HEK293 (cell line): Measurements from ENCODE around the gene C9orf153.

Experiments used
- BCL11A ChIP-seq: fragments of 450-650 bp; formaldehyde crosslinking; IDR thresholded peaks from 2 replicates; pipeline ENCODE4 v1.5.1; 2016; ENCODE audit warnings: low read depth, missing biosample characterization, missing genetic modification characterization
- FEZF1 ChIP-seq: fragments of 450-650 bp; formaldehyde crosslinking; IDR thresholded peaks from 2 replicates; pipeline ENCODE4 v1.5.1; 2016; ENCODE audit warnings: missing biosample characterization, missing genetic modification characterization
- REPIN1 ChIP-seq: fragments of 450-650 bp; formaldehyde crosslinking; IDR thresholded peaks from 2 replicates; pipeline ENCODE4 v1.5.1; 2017; ENCODE audit warnings: missing biosample characterization, missing genetic modification characterization, low read depth
- ZBTB21 ChIP-seq: fragments of 450-650 bp; formaldehyde crosslinking; IDR thresholded peaks from 2 replicates; pipeline ENCODE4 v1.5.1; 2017; ENCODE audit warnings: missing biosample characterization, missing genetic modification characterization
- ZBTB8A ChIP-seq: fragments of 450-650 bp; formaldehyde crosslinking; IDR thresholded peaks from 2 replicates; pipeline ENCODE4 v1.5.1; 2016; ENCODE audit warnings: missing biosample characterization, missing genetic modification characterization
- ZFP37 ChIP-seq: fragments of 450-650 bp; formaldehyde crosslinking; IDR thresholded peaks from 2 replicates; pipeline ENCODE4 v1.5.1; 2016; ENCODE audit warnings: missing biosample characterization, missing genetic modification characterization
- ZFP69B ChIP-seq: fragments of 450-650 bp; formaldehyde crosslinking; IDR thresholded peaks from 2 replicates; pipeline ENCODE4 v1.5.1; 2016; ENCODE audit warnings: missing biosample characterization, missing genetic modification characterization
- ZNF121 ChIP-seq: fragments of 450-650 bp; formaldehyde crosslinking; IDR thresholded peaks from 2 replicates; pipeline ENCODE4 v1.5.1; 2016; ENCODE audit warnings: missing biosample characterization, missing genetic modification characterization
- ZNF2 ChIP-seq: fragments of 450-650 bp; formaldehyde crosslinking; IDR thresholded peaks from 2 replicates; pipeline ENCODE4 v1.5.1; 2016; ENCODE audit warnings: missing biosample characterization, missing genetic modification characterization
- ZNF221 ChIP-seq: fragments of 450-650 bp; formaldehyde crosslinking; IDR thresholded peaks from 2 replicates; pipeline ENCODE4 v1.5.1; 2017; ENCODE audit warnings: missing biosample characterization, missing genetic modification characterization, borderline replicate concordance
- ZNF311 ChIP-seq: fragments of 450-650 bp; formaldehyde crosslinking; IDR thresholded peaks from 2 replicates; pipeline ENCODE4 v1.5.1; 2017; ENCODE audit warnings: missing biosample characterization, missing genetic modification characterization, borderline replicate concordance
- ZNF404 ChIP-seq: fragments of 450-650 bp; formaldehyde crosslinking; IDR thresholded peaks from 2 replicates; pipeline ENCODE4 v1.5.1; 2017; ENCODE audit warnings: missing biosample characterization, missing genetic modification characterization
- ZNF501 ChIP-seq: fragments of 450-650 bp; formaldehyde crosslinking; IDR thresholded peaks from 2 replicates; pipeline ENCODE4 v1.5.1; 2016; ENCODE audit warnings: missing biosample characterization, missing genetic modification characterization
- ZNF791 ChIP-seq: fragments of 450-650 bp; formaldehyde crosslinking; IDR thresholded peaks from 2 replicates; pipeline ENCODE4 v1.5.1; 2016; ENCODE audit warnings: missing biosample characterization, missing genetic modification characterization
- ZSCAN23 ChIP-seq: fragments of 450-650 bp; formaldehyde crosslinking; IDR thresholded peaks from 2 replicates; pipeline ENCODE4 v1.5.1; 2016; ENCODE audit warnings: missing biosample characterization, missing genetic modification characterization
- ZSCAN30 ChIP-seq: fragments of 450-650 bp; IDR thresholded peaks from 2 replicates; pipeline ENCODE4 v1.5.1; 2018; ENCODE audit warnings: missing biosample characterization, mild to moderate bottlenecking, missing genetic modification characterization, moderate library complexity
- ZXDB ChIP-seq: fragments of 450-650 bp; formaldehyde crosslinking; IDR thresholded peaks from 2 replicates; pipeline ENCODE4 v1.5.1; 2016; ENCODE audit warnings: missing biosample characterization, missing genetic modification characterization
- TF ChIP-seq, protein P1 (sequence below): fragments of 450-650 bp; formaldehyde crosslinking; IDR thresholded peaks from 2 replicates; pipeline ENCODE4 v1.5.1; 2016; ENCODE audit warnings: missing biosample characterization, missing genetic modification characterization
- TF ChIP-seq, protein P2 (sequence below): fragments of 450-650 bp; formaldehyde crosslinking; IDR thresholded peaks from 2 replicates; pipeline ENCODE4 v1.5.1; 2016; ENCODE audit warnings: missing biosample characterization, missing genetic modification characterization
- TF ChIP-seq, protein P3 (sequence below): fragments of 450-650 bp; formaldehyde crosslinking; IDR thresholded peaks from 2 replicates; pipeline ENCODE4; 2016; ENCODE audit warnings: missing biosample characterization, missing genetic modification characterization
- TF ChIP-seq, protein P4 (sequence below): fragments of 450-650 bp; formaldehyde crosslinking; IDR thresholded peaks from 2 replicates; pipeline ENCODE4 v1.5.1; 2017; ENCODE audit warnings: missing biosample characterization, missing genetic modification characterization
- TF ChIP-seq, protein P5 (sequence below): fragments of 450-650 bp; formaldehyde crosslinking; IDR thresholded peaks from 2 replicates; pipeline ENCODE4 v1.5.1; 2016; ENCODE audit warnings: missing biosample characterization, missing genetic modification characterization
- TF ChIP-seq, protein P6 (sequence below): fragments of 450-650 bp; formaldehyde crosslinking; IDR thresholded peaks from 2 replicates; pipeline ENCODE4 v1.5.1; 2017; ENCODE audit warnings: missing biosample characterization, missing genetic modification characterization
- TF ChIP-seq, protein P7 (sequence below): fragments of 450-650 bp; formaldehyde crosslinking; IDR thresholded peaks from 2 replicates; pipeline ENCODE4 v1.5.1; 2016; ENCODE audit warnings: missing biosample characterization, missing genetic modification characterization

Gene C9orf153

DNA sequence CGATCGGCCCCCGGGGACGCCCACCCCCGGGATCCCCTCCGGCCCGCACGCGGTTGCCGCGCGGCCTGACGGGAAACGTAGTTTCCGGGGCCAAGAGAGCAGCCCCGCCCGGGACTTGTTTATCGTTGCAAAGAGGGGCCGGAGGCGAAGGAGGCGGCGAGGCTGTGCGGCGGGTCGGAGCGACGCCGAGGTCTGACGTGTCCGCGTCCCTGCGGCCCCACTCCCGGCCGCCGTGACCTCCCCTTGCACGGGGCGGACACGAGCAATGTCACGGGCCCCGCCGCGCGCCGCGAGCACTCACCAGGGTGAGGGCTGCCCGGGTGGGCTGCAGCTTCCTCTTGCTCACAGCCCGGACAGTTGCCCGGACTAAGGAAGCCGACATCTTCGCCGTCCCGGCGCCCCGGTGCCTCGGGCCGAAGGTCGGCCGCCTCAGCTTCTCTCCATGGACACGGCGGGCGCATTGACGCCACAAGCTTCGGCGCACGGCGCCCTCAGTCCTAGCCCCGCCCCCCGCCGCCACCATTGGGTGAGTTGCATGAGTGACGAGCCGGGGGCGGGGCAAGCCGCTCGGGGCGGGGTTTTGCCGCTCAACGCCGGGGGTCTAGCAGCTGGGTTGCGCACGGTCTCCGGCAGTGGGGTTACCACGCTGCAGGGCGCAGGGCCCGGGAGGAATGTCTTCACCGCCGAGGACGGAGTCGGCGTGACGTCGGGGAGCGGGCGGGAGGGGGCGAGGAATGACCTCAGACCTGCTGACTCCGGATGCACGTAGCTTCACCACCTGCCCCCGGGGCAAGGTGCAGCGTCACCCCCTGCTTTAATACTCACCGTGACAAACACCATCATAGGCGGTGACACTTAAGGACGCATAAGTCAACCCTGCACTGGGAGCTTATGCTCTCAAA is 22.9 kb upstream of the C9orf153 start, which contains the start of gene ISCA1 (continued):
- TF ChIP-seq ZNF2 (tag by site-specific recombination) = peak; percentile 81
- TF ChIP-seq ZFP37 (tag by site-specific recombination) = peak; percentile 61; the same call in 1 of the 2 replicates
- TF ChIP-seq ZNF121 (tag by site-specific recombination) = peak; percentile 6; the same call in 1 of the 2 replicates
- peak; percentile 47; the same call in 1 of the 2 replicates for TF ChIP-seq REPIN1 (tag by site-specific recombination)
- TF ChIP-seq, protein P1, sequence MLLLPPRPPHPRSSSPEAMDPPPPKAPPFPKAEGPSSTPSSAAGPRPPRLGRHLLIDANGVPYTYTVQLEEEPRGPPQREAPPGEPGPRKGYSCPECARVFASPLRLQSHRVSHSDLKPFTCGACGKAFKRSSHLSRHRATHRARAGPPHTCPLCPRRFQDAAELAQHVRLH = no peak
- TF ChIP-seq, protein P2, sequence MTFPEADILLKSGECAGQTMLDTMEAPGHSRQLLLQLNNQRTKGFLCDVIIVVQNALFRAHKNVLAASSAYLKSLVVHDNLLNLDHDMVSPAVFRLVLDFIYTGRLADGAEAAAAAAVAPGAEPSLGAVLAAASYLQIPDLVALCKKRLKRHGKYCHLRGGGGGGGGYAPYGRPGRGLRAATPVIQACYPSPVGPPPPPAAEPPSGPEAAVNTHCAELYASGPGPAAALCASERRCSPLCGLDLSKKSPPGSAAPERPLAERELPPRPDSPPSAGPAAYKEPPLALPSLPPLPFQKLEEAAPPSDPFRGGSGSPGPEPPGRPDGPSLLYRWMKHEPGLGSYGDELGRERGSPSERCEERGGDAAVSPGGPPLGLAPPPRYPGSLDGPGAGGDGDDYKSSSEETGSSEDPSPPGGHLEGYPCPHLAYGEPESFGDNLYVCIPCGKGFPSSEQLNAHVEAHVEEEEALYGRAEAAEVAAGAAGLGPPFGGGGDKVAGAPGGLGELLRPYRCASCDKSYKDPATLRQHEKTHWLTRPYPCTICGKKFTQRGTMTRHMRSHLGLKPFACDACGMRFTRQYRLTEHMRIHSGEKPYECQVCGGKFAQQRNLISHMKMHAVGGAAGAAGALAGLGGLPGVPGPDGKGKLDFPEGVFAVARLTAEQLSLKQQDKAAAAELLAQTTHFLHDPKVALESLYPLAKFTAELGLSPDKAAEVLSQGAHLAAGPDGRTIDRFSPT (tag by site-specific recombination) = peak; percentile 88
- TF ChIP-seq ZNF501 (tag by site-specific recombination) = peak; percentile 77
- peak; percentile 58 for TF ChIP-seq ZSCAN30
- TF ChIP-seq BCL11A (tag by site-specific recombination) = peak; percentile 92
- peak; percentile 88 for TF ChIP-seq ZSCAN23
- TF ChIP-seq ZBTB21 (tag by site-specific recombination) = peak; percentile 99
- TF ChIP-seq, protein P3, sequence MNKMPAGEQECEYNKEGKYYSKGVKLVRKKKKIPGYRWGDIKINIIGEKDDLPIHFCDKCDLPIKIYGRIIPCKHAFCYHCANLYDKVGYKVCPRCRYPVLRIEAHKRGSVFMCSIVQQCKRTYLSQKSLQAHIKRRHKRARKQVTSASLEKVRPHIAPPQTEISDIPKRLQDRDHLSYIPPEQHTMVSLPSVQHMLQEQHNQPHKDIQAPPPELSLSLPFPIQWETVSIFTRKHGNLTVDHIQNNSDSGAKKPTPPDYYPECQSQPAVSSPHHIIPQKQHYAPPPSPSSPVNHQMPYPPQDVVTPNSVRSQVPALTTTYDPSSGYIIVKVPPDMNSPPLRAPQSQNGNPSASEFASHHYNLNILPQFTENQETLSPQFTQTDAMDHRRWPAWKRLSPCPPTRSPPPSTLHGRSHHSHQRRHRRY (tag by site-specific recombination) = peak; percentile 51; the same call in 1 of the 2 replicates
- TF ChIP-seq ZNF404 = no peak
- TF ChIP-seq FEZF1 (tag by site-specific recombination) = peak; percentile 28; the same call in 1 of the 2 replicates
- no peak for TF ChIP-seq ZNF311 (tag by site-specific recombination)
- 0 out of 2 replicates have a peak, but pooled peaks have one; percentile 54 for TF ChIP-seq ZNF221 (tag by site-specific recombination)
- TF ChIP-seq ZXDB = peak; percentile 79
- TF ChIP-seq, protein P4, sequence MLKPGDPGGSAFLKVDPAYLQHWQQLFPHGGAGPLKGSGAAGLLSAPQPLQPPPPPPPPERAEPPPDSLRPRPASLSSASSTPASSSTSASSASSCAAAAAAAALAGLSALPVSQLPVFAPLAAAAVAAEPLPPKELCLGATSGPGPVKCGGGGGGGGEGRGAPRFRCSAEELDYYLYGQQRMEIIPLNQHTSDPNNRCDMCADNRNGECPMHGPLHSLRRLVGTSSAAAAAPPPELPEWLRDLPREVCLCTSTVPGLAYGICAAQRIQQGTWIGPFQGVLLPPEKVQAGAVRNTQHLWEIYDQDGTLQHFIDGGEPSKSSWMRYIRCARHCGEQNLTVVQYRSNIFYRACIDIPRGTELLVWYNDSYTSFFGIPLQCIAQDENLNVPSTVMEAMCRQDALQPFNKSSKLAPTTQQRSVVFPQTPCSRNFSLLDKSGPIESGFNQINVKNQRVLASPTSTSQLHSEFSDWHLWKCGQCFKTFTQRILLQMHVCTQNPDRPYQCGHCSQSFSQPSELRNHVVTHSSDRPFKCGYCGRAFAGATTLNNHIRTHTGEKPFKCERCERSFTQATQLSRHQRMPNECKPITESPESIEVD (tag by site-specific recombination) = peak; percentile 12; the same call in 1 of the 2 replicates
- TF ChIP-seq, protein P5, sequence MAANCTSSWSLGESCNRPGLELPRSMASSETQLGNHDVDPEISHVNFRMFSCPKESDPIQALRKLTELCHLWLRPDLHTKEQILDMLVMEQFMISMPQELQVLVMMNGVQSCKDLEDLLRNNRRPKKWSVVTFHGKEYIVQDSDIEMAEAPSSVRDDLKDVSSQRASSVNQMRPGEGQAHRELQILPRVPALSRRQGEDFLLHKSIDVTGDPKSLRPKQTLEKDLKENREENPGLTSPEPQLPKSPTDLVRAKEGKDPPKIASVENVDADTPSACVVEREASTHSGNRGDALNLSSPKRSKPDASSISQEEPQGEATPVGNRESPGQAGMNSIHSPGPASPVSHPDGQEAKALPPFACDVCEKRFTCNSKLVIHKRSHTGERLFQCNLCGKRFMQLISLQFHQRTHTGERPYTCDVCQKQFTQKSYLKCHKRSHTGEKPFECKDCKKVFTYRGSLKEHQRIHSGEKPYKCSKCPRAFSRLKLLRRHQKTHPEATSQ (tag by site-specific recombination) = peak; percentile 39; the same call in 1 of the 2 replicates
- peak; percentile 68 for TF ChIP-seq ZFP69B (tag by site-specific recombination)
- TF ChIP-seq ZNF791 (tag by site-specific recombination) = no peak
- TF ChIP-seq, protein P6, sequence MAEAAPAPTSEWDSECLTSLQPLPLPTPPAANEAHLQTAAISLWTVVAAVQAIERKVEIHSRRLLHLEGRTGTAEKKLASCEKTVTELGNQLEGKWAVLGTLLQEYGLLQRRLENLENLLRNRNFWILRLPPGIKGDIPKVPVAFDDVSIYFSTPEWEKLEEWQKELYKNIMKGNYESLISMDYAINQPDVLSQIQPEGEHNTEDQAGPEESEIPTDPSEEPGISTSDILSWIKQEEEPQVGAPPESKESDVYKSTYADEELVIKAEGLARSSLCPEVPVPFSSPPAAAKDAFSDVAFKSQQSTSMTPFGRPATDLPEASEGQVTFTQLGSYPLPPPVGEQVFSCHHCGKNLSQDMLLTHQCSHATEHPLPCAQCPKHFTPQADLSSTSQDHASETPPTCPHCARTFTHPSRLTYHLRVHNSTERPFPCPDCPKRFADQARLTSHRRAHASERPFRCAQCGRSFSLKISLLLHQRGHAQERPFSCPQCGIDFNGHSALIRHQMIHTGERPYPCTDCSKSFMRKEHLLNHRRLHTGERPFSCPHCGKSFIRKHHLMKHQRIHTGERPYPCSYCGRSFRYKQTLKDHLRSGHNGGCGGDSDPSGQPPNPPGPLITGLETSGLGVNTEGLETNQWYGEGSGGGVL (tag by site-specific recombination) = peak; percentile 63
- TF ChIP-seq, protein P7, sequence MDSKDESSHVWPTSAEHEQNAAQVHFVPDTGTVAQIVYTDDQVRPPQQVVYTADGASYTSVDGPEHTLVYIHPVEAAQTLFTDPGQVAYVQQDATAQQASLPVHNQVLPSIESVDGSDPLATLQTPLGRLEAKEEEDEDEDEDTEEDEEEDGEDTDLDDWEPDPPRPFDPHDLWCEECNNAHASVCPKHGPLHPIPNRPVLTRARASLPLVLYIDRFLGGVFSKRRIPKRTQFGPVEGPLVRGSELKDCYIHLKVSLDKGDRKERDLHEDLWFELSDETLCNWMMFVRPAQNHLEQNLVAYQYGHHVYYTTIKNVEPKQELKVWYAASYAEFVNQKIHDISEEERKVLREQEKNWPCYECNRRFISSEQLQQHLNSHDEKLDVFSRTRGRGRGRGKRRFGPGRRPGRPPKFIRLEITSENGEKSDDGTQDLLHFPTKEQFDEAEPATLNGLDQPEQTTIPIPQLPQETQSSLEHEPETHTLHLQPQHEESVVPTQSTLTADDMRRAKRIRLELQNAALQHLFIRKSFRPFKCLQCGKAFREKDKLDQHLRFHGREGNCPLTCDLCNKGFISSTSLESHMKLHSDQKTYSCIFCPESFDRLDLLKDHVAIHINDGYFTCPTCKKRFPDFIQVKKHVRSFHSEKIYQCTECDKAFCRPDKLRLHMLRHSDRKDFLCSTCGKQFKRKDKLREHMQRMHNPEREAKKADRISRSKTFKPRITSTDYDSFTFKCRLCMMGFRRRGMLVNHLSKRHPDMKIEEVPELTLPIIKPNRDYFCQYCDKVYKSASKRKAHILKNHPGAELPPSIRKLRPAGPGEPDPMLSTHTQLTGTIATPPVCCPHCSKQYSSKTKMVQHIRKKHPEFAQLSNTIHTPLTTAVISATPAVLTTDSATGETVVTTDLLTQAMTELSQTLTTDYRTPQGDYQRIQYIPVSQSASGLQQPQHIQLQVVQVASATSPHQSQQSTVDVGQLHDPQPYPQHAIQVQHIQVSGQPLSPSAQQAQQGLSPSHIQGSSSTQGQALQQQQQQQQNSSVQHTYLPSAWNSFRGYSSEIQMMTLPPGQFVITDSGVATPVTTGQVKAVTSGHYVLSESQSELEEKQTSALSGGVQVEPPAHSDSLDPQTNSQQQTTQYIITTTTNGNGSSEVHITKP (tag by site-specific recombination) = peak; percentile 68
- TF ChIP-seq ZBTB8A (tag by site-specific recombination) = peak; percentile 88
